ENCODE measurements around the gene PPFIBP1. TPM values are rescaled to one million over a fixed set of nuclear protein-coding genes. Genes with fewer than 3 reads are reported as not detected.

The PPFIBP1 gene
- total RNA-seq, 1 donor from 2014 or later, result 56.4 TPM

GRCh38 chr12:27680619-27681018, 156.6 kb downstream of the PPFIBP1 start:
- Histone ChIP-seq H3K4me1 (no peaks in the 10 kb centered on the region), H3K4me3 (no peak overlapping the region), H3K9me3 (no peaks in the 10 kb centered on the region), H3K27ac (no peak overlapping the region), H3K27me3 (no peaks in the 10 kb centered on the region), H3K36me3 (peaks cover 57 to 83% of the 10 kb centered on the region in 2 donors)
- DNase-seq (ENCODE audit: low spot score in 2 of 2), result no peak
- no peak for TF ChIP-seq CTCF (IDR thresholded peaks at IDR 0.05)
- intact Hi-C loops (cut with DNase I), result no loop called here

GRCh38 chr12:27682534-27682933, 158.5 kb downstream of the PPFIBP1 start:
- H3K36me3 ChIP-seq, result peaks cover 52 to 81% of the 10 kb centered on the region in 2 donors
- no peak overlapping the region for H3K4me3 ChIP-seq
- H3K4me1 ChIP-seq, result no peaks in the 10 kb centered on the region
- DNase-seq (ENCODE audit: low spot score in 2 of 2), result no peak
- no peaks in the 10 kb centered on the region for H3K9me3 ChIP-seq
- TF ChIP-seq CTCF (IDR thresholded peaks at IDR 0.05), result no peak
- no peak overlapping the region for H3K27ac ChIP-seq
- no peaks in the 10 kb centered on the region for H3K27me3 ChIP-seq
- intact Hi-C loops (cut with DNase I), result no loop called here

- Histone ChIP-seq H3K27me3 (no peaks in the 10 kb centered on the region), H3K4me1 (no peaks in the 10 kb centered on the region), H3K9me3 (no peaks in the 10 kb centered on the region), H3K36me3 (peaks cover 62 to 92% of the 10 kb centered on the region in 2 donors), H3K4me3 (no peak overlapping the region), H3K27ac (no peak overlapping the region)
- intact Hi-C loops (cut with DNase I), result no loop called here
- DNase-seq (ENCODE audit: low spot score in 2 of 2), result no peak
- no peak for TF ChIP-seq CTCF (IDR thresholded peaks at IDR 0.05)
These were observed 161.3 kb downstream of the PPFIBP1 start for GRCh38 chr12:27685274-27685673.

GRCh38 chr12:27686147-27686546, 162.1 kb downstream of the PPFIBP1 start:
- Histone ChIP-seq H3K4me1 (no peaks in the 10 kb centered on the region), H3K27ac (no peak overlapping the region), H3K36me3 (peaks cover 62 to 92% of the 10 kb centered on the region in 2 donors), H3K27me3 (no peaks in the 10 kb centered on the region), H3K4me3 (no peak overlapping the region), H3K9me3 (no peaks in the 10 kb centered on the region)
- no peak for DNase-seq (ENCODE audit: low spot score in 2 of 2)
- intact Hi-C loops (cut with DNase I), result no loop called here
- no peak for TF ChIP-seq CTCF (IDR thresholded peaks at IDR 0.05)

GRCh38 chr12:27688671-27689070, 164.7 kb downstream of the PPFIBP1 start:
- DNase-seq (ENCODE audit: low spot score in 2 of 2), result no peak
- no peak for TF ChIP-seq CTCF (IDR thresholded peaks at IDR 0.05)
- H3K27me3 ChIP-seq, result no peaks in the 10 kb centered on the region
- H3K4me1 ChIP-seq, result no peaks in the 10 kb centered on the region
- no peak overlapping the region for H3K4me3 ChIP-seq
- no peaks in the 10 kb centered on the region for H3K9me3 ChIP-seq
- no peak overlapping the region for H3K27ac ChIP-seq
- intact Hi-C loops (cut with DNase I), result no loop called here
- peaks cover 54 to 92% of the 10 kb centered on the region in 2 donors for H3K36me3 ChIP-seq

GRCh38 chr12:27689558-27690180, 165.7 kb downstream of the PPFIBP1 start:
- Histone ChIP-seq H3K9me3 (no peaks in the 10 kb centered on the region), H3K4me1 (no peaks in the 10 kb centered on the region), H3K4me3 (no peak overlapping the region), H3K36me3 (peaks cover 61 to 88% of the 10 kb centered on the region in 2 donors), H3K27ac (no peak overlapping the region), H3K27me3 (no peaks in the 10 kb centered on the region)
- TF ChIP-seq CTCF (IDR thresholded peaks at IDR 0.05), result no peak
- DNase-seq (ENCODE audit: low spot score in 2 of 2), result no peak
- intact Hi-C loops (cut with DNase I), result no loop called here
